OCI-LY1 (cell line): ENCODE results near the gene TUBD1.

Source experiments
- H2AFZ ChIP-seq: fragments of 200-600 bp; sonication (generic), shearing (Covaris generic); 2 replicates; pipeline ENCODE4 v1.6.0; 2014; ENCODE audit warnings: antibody characterized with exemption, mild to moderate bottlenecking, low read length
- H3F3A ChIP-seq: fragments of 200-600 bp; sonication (generic), shearing (Covaris generic); 2 replicates; pipeline ENCODE4 v1.6.0; 2014; ENCODE audit warnings: mild to moderate bottlenecking, antibody characterized with exemption, low read length, moderate library complexity; ENCODE audit not compliant: insufficient read depth
- H3K27ac ChIP-seq: fragments of 200-600 bp; sonication (generic); 2 replicates; pipeline ENCODE4 v1.5.1; 2014; ENCODE audit warnings: low read length, mixed run types, mild to moderate bottlenecking, low read depth; ENCODE audit not compliant: poor library complexity, severe bottlenecking
- H3K27me3 ChIP-seq: fragments of 200-600 bp; sonication (generic); 2 replicates; pipeline ENCODE4 v1.6.0; 2014; ENCODE audit warnings: antibody characterized with exemption, mild to moderate bottlenecking, low read length, moderate library complexity; ENCODE audit not compliant: insufficient read depth
- H3K36me3 ChIP-seq: fragments of 200-600 bp; sonication (generic); 2 replicates; pipeline ENCODE4 v1.6.1; 2014; ENCODE audit warnings: mild to moderate bottlenecking, antibody characterized with exemption, low read length, moderate library complexity, mixed read lengths; ENCODE audit not compliant: insufficient read depth
- H3K4me1 ChIP-seq: fragments of 200-600 bp; sonication (generic); 2 replicates; pipeline ENCODE4 v1.5.1; 2014; ENCODE audit warnings: mild to moderate bottlenecking, low read length, moderate library complexity; ENCODE audit not compliant: insufficient read depth, severe bottlenecking
- H3K4me2 ChIP-seq: fragments of 200-600 bp; sonication (generic), shearing (Covaris generic); 2 replicates; pipeline ENCODE4 v1.6.1; 2014; ENCODE audit warnings: low read length
- H3K4me3 ChIP-seq: fragments of 200-600 bp; sonication (generic); 2 replicates; pipeline ENCODE4 v1.5.1; 2014; ENCODE audit warnings: low read length, low read depth, mild to moderate bottlenecking, mixed read lengths; ENCODE audit not compliant: poor library complexity, severe bottlenecking
- H3K79me2 ChIP-seq: fragments of 200-600 bp; shearing (Covaris generic); 2 replicates; pipeline ENCODE4 v1.6.1; 2016; ENCODE audit warnings: mixed run types, low read length, mixed read lengths; ENCODE audit not compliant: insufficient read depth
- H3K9ac ChIP-seq: fragments of 200-600 bp; sonication (generic), shearing (Covaris generic); 2 replicates; pipeline ENCODE4 v1.6.1; 2014; ENCODE audit warnings: mild to moderate bottlenecking, low read length, mixed read lengths
- H3K9me2 ChIP-seq: fragments of 200-600 bp; sonication (generic), shearing (Covaris generic); 2 replicates; pipeline ENCODE4 v1.6.1; 2014; ENCODE audit warnings: low read depth, mild to moderate bottlenecking, low read length, mixed read lengths
- H3K9me3 ChIP-seq: fragments of 200-600 bp; shearing (Covaris generic); 2 replicates; pipeline ENCODE4 v1.6.1; 2014; ENCODE audit warnings: low read length, mixed read lengths
- H4K20me1 ChIP-seq: fragments of 200-600 bp; sonication (generic), shearing (Covaris generic); 2 replicates; pipeline ENCODE4 v1.6.0; 2016; ENCODE audit warnings: mild to moderate bottlenecking, low read length; ENCODE audit not compliant: insufficient read depth
- EZH2 ChIP-seq: fragments of 200-600 bp; sonication (generic), shearing (Covaris generic); IDR thresholded peaks from 2 replicates; pipeline ENCODE4 v1.8.0; 2017; ENCODE audit warnings: borderline replicate concordance, mixed run types, mild to moderate bottlenecking, antibody characterized with exemption, low read length, moderate library complexity, mixed read lengths
- TF ChIP-seq, protein P1 (sequence below): fragments of 200-600 bp; sonication (generic), shearing (Covaris generic); IDR thresholded peaks from 2 replicates; pipeline ENCODE4 v1.5.1; 2017; ENCODE audit warnings: mild to moderate bottlenecking, antibody characterized with exemption, low read length, moderate library complexity, mixed read lengths

The TUBD1 gene

DNA sequence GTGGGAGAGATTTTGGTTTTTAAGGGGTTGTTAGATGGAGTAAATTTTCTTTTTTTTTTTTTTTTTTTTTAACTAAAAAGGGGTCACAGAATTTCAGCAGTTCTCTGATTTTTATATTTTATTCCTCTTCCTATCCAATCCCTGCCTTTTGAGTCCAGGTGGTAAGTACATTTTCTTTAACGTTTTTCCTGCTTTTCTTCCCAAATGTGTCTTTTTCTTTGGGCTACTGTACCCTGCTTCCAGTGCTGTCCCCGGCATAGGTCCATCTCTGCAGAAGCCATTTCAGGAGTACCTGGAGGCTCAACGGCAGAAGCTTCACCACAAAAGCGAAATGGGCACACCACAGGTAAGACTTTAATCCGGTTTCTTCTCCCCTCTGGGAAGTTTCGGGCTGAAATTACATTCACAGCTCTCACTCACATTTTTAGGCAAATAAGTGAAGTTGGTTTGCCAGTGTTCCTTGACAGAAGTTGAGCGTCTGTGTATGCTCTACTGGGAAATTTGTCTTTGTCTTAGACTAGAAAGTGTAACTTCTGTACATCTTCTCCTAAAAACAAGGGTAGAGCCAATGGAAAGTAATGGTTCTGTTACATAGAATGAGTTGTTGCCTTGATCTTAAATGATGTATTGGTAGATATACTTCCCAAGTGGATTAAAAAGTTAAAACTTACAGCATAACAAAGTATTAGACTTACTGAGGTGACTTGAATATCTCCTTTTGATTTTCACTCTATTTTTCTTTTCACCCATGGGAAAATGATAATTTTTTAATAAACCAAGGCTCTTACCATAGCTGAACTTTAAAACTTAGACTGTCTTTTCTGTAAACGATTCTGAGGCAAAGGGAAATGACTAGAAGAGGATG lies 54.5 kb downstream of the TUBD1 start:
- Histone ChIP-seq H3K4me1 (peaks cover 50% of the 10 kb centered on the region), H3F3A (no peaks in the 10 kb centered on the region), H3K27ac (peak overlapping the region; percentile 69), H2AFZ (no peak overlapping the region), H4K20me1 (no peaks in the 10 kb centered on the region), H3K9me2 (no peaks in the 10 kb centered on the region), H3K9me3 (no peaks in the 10 kb centered on the region), H3K9ac (peak overlapping the region; percentile 68), H3K4me2 (peak overlapping the region; percentile 69), H3K36me3 (peaks cover 11% of the 10 kb centered on the region; the same call in 1 of the 2 replicates), H3K79me2 (no peaks in the 10 kb centered on the region), H3K4me3 (peak overlapping the region; percentile 63), H3K27me3 (no peaks in the 10 kb centered on the region)
- TF ChIP-seq, protein P1, sequence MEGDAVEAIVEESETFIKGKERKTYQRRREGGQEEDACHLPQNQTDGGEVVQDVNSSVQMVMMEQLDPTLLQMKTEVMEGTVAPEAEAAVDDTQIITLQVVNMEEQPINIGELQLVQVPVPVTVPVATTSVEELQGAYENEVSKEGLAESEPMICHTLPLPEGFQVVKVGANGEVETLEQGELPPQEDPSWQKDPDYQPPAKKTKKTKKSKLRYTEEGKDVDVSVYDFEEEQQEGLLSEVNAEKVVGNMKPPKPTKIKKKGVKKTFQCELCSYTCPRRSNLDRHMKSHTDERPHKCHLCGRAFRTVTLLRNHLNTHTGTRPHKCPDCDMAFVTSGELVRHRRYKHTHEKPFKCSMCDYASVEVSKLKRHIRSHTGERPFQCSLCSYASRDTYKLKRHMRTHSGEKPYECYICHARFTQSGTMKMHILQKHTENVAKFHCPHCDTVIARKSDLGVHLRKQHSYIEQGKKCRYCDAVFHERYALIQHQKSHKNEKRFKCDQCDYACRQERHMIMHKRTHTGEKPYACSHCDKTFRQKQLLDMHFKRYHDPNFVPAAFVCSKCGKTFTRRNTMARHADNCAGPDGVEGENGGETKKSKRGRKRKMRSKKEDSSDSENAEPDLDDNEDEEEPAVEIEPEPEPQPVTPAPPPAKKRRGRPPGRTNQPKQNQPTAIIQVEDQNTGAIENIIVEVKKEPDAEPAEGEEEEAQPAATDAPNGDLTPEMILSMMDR, result no peak
- no peak for TF ChIP-seq EZH2

DNA sequence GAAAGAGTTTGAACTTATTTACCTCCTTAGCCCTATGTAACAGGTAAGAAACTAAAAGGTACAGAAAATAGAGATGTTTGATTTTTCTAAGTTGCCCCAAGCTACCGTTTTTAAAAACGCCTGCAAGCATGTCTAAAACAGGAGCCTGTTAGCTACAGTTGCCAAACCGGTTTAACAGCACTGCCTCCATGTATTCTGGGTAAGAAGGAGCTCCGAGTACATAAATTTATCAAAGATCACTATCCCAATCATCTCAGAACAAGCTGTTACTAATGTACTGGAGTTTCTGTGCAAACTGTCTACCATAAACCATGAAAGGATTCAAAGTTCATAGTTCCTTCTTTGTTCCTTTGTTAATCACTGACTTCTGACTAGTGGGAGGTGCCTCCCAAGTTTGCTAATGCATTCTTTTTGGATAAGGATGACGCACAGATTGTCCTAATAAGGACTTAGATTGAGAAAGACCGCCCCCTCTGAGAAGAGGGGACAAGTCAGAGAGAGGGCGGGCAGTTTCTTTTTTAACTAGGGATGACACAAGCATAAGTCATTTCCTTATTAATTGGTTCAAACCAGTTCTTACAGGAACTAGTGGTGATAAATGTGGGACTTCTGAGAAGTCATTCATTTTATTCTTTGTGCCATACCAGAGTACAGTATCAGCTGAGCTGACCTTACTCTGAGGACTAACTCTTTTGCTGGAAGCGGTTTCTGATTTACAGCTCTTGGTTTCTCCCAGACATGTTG lies 55.3 kb downstream of the TUBD1 start:
- H4K20me1 ChIP-seq, result no peaks in the 10 kb centered on the region
- H3K4me3 ChIP-seq, result peak overlapping the region; percentile 63
- H3F3A ChIP-seq, result no peaks in the 10 kb centered on the region
- no peaks in the 10 kb centered on the region for H3K9me2 ChIP-seq
- peak overlapping the region; percentile 69 for H3K27ac ChIP-seq
- H3K4me2 ChIP-seq, result peak overlapping the region; percentile 69
- H3K4me1 ChIP-seq, result peaks cover 57% of the 10 kb centered on the region
- H3K9ac ChIP-seq, result peak overlapping the region; percentile 68
- H2AFZ ChIP-seq, result no peak overlapping the region
- no peak for TF ChIP-seq EZH2
- TF ChIP-seq, protein P1, result no peak
- H3K27me3 ChIP-seq, result no peaks in the 10 kb centered on the region
- no peaks in the 10 kb centered on the region for H3K9me3 ChIP-seq
- no peaks in the 10 kb centered on the region for H3K79me2 ChIP-seq
- peaks cover 11% of the 10 kb centered on the region; the same call in 1 of the 2 replicates for H3K36me3 ChIP-seq

- no peaks in the 10 kb centered on the region for H3K9me3 ChIP-seq
- peaks cover 53% of the 10 kb centered on the region for H3K4me1 ChIP-seq
- H3K27ac ChIP-seq, result peak overlapping the region; percentile 61
- no peaks in the 10 kb centered on the region for H3F3A ChIP-seq
- TF ChIP-seq EZH2, result no peak
- TF ChIP-seq, protein P1, result no peak
- no peaks in the 10 kb centered on the region for H4K20me1 ChIP-seq
- H3K4me2 ChIP-seq, result no peak overlapping the region
- no peaks in the 10 kb centered on the region for H3K79me2 ChIP-seq
- H3K9me2 ChIP-seq, result no peaks in the 10 kb centered on the region
- no peak overlapping the region for H2AFZ ChIP-seq
- no peaks in the 10 kb centered on the region for H3K36me3 ChIP-seq
- H3K4me3 ChIP-seq, result no peak overlapping the region
- no peaks in the 10 kb centered on the region for H3K27me3 ChIP-seq
- no peak overlapping the region for H3K9ac ChIP-seq
Measured at GRCh38 chr17:59832883-59833379, 59.8 kb downstream of the TUBD1 start.
